Activated naive CD4-positive, alpha-beta T cell treated with anti-CD3 and anti-CD28 coated beads, Interleukin-2, amount 50 U/mL, for 72 hours (primary cell): ENCODE data around the gene AGBL2. TPM values are rescaled to one million over a fixed set of nuclear protein-coding genes. Genes with fewer than 3 reads are reported as not detected.

Experiments
- ATAC-seq, 2 donors: fragments of 150-1000 bp; cut with Tn5 transposase; 2 replicates each; pipeline ENCODE4 v1.10.0; 2021; ENCODE audit warnings: mild to moderate bottlenecking in 2 of 2, moderate library complexity in 2 of 2
- DNase-seq, 2 donors: peaks; one replicate each; pipeline ENCODE4 v3.0.0; 2021 to 2022; ENCODE audit warnings: low spot score in 2 of 2
- H3K27ac Mint-ChIP-seq, 2 donors: one replicate each; pipeline ENCODE4 v1.8.0; 2022; ENCODE audit warnings: mild to moderate bottlenecking in 2 of 2, mixed read lengths in 2 of 2
- H3K36me3 Mint-ChIP-seq, 2 donors: one replicate each; pipeline ENCODE4 v1.8.0; 2022; ENCODE audit warnings: mixed read lengths in 2 of 2
- H3K9me3 Mint-ChIP-seq, 2 donors: one replicate each; pipeline ENCODE4 v1.8.0; 2022; ENCODE audit warnings: mixed read lengths in 2 of 2
- total RNA-seq, 2 donors: library from RNA; stranded (reverse); gene quantifications; one replicate each; pipeline ENCODE4 v1.2.3, GENCODE V29; 2022

The AGBL2 gene
- total RNA-seq, 2 donors from 2014 or later, result 4.3 to 6.0 TPM

DNA sequence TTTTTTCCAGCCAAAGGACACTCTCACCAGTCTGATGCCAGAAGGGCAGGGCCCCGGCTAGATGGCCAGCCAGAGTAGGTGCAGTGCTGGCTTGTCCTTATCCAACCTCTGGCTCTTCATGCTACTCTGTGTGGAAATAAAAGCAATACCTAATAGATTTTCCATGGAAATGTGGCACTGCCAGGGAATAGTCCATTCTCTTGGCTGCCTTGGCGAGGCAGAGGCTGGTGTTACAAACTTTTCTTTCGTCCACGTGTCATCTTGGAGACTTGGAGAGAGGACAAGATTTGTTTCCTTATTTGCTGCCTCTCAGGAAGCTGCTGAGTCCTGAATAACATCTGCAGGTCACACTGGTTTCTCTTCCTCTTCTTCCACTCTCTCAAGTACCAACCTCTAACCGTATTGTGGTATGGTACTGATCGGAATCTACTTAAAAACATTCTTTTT, 103.8 kb downstream of the AGBL2 start:
- Mint-ChIP-seq H3K9me3 (no peaks in the 10 kb centered on the region), H3K27ac (peak overlapping the region in 1 of 2 donors; percentile 19), H3K36me3 (no peaks in the 10 kb centered on the region)
- ATAC-seq (no peak), DNase-seq (no peak)

DNA sequence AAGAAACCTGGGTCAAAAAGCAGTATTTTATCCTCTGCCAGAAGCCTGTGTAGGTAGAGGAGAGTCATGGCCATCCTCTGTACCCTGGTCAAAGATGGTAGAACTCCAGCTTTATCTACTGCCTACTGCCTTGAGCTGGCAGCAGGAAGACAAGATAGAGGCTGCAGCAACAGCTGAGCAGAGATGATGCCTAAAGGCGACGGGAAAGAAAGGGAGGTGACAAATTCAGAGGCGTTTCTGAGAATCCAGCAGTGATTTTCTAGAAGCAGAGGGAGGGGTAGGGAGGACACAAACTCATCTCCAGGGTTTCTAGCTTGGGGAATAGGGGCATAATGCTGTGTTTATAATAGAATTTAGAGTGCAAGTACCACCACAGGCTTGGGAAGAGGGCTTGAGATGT, 105.5 kb downstream of the AGBL2 start:
- H3K36me3 Mint-ChIP-seq, result no peaks in the 10 kb centered on the region
- ATAC-seq (peak in 1 of 2 donors; percentile 13), DNase-seq (no peak)
- H3K27ac Mint-ChIP-seq, result peak overlapping the region in 1 of 2 donors; percentile 37
- no peaks in the 10 kb centered on the region for H3K9me3 Mint-ChIP-seq

Other genes with a start within 250 kb of the AGBL2 start
- gene CELF1, start 162.2 kb downstream of the AGBL2 start, total RNA-seq, result 100 to 1,000 TPM; 105 to 128 TPM
- gene PTPMT1, start 149.8 kb downstream of the AGBL2 start, total RNA-seq, result 10 to 100 TPM; 20.4 to 37.5 TPM
- 10 to 100 TPM; 22.1 to 25.4 TPM for gene KBTBD4, start 136.4 kb downstream of the AGBL2 start, total RNA-seq
- gene NDUFS3, start 136.3 kb downstream of the AGBL2 start, total RNA-seq, result 100 to 1,000 TPM; 128 to 158 TPM
- under 1 TPM in 1 of 2 donors, not detected in 1; 0.18 TPM for gene FAM180B, start 128.7 kb downstream of the AGBL2 start, total RNA-seq
- 1 to 10 TPM in 1 of 2 donors, under 1 TPM in 1; 0.49 to 1.2 TPM for gene C1QTNF4, start 121.0 kb downstream of the AGBL2 start, total RNA-seq
- 100 to 1,000 TPM; 103 to 134 TPM for gene MTCH2, start 72.8 kb downstream of the AGBL2 start, total RNA-seq
- 100 to 1,000 TPM; 130 to 147 TPM for gene FNBP4, start 52.0 kb upstream of the AGBL2 start, total RNA-seq
- gene NUP160, start 133.0 kb upstream of the AGBL2 start, total RNA-seq, result 10 to 100 TPM; 76.8 to 95.7 TPM